HG02970 (cell line): ENCODE data around the gene NINJ1.
A peak's percentile ranks its signal among the peaks of the same experiment; 100 is the strongest.
"Not testable (repeated sequence)": the region's sequence is repeated elsewhere in the genome, so short reads cannot be mapped to it uniquely, and the experiment has no call there.

ENCODE experiments used
- ATAC-seq: cut with Tn5 transposase; IDR thresholded peaks from one replicate; pipeline ENCODE4 v1.9.1; 2021; ENCODE audit warnings: mild to moderate bottlenecking, moderate library complexity, moderate number of reproducible peaks; ENCODE audit not compliant: unreplicated experiment, low FRiP score

NINJ1 gene

GRCh38 chr9:93108291-93109041 lies 25.6 kb downstream of the NINJ1 start:
- no peak for ATAC-seq

GRCh38 chr9:93107825-93108161 lies 26.3 kb downstream of the NINJ1 start:
- ATAC-seq = no peak

- ATAC-seq = no peak
Measured at GRCh38 chr9:93107151-93107824, 26.8 kb downstream of the NINJ1 start.

- no peak for ATAC-seq
Measured at GRCh38 chr9:93105620-93106019, 28.4 kb downstream of the NINJ1 start.

- ATAC-seq = not testable (repeated sequence)
Measured at GRCh38 chr9:93101086-93101485, 33.0 kb downstream of the NINJ1 start.

- no peak for ATAC-seq
Measured at GRCh38 chr9:93100276-93100636, 33.8 kb downstream of the NINJ1 start.

- ATAC-seq = no peak
Measured at GRCh38 chr9:93099551-93100275, 34.3 kb downstream of the NINJ1 start.

- ATAC-seq = no peak
Measured at GRCh38 chr9:93098236-93098946, 35.7 kb downstream of the NINJ1 start.

- ATAC-seq = no peak
Measured at GRCh38 chr9:93097511-93098201, 36.4 kb downstream of the NINJ1 start.

GRCh38 chr9:93096811-93097382 lies 37.2 kb downstream of the NINJ1 start:
- ATAC-seq = no peak

- ATAC-seq = peak; percentile 11
Measured at GRCh38 chr9:93096131-93096802, 37.8 kb downstream of the NINJ1 start, which contains the start of gene CARD19. CARD19 (plus strand) TSS chr9:93096217; CDS start chr9:93096346, 129 bp downstream.

- peak; percentile 66 for ATAC-seq
Measured at GRCh38 chr9:93095205-93096130, 38.6 kb downstream of the NINJ1 start.

GRCh38 chr9:93094658-93095204 lies 39.3 kb downstream of the NINJ1 start:
- no peak for ATAC-seq

GRCh38 chr9:93093877-93094657 lies 40.0 kb downstream of the NINJ1 start:
- ATAC-seq = no peak

GRCh38 chr9:93093127-93093876 lies 40.7 kb downstream of the NINJ1 start:
- ATAC-seq = no peak

- no peak for ATAC-seq
Measured at GRCh38 chr9:93092251-93092991, 41.6 kb downstream of the NINJ1 start.
